Measurements from ENCODE around the gene AADAT. TPM values are rescaled to one million over a fixed set of nuclear protein-coding genes. Genes with fewer than 3 reads are reported as not detected.

The AADAT gene
- total RNA-seq (2014; rRNA removed), result 2.7 and 4.3 TPM in 2 replicates
- percentile 41 among the genes with signal in this experiment for Bru-seq, nascent RNA
- percentile 42 among the genes with signal in this experiment for BruChase-seq, experiment 1, labeled RNA remaining after a 6-hour chase
- BruChase-seq, experiment 2, labeled RNA remaining after a 2-hour chase, result percentile 41 among the genes with signal in this experiment
- long read RNA-seq, partial matches to known transcripts, result 0 of 5 reads
- long read RNA-seq, other reads (novel, unspliced or antisense), result 3 of 5 reads

DNA sequence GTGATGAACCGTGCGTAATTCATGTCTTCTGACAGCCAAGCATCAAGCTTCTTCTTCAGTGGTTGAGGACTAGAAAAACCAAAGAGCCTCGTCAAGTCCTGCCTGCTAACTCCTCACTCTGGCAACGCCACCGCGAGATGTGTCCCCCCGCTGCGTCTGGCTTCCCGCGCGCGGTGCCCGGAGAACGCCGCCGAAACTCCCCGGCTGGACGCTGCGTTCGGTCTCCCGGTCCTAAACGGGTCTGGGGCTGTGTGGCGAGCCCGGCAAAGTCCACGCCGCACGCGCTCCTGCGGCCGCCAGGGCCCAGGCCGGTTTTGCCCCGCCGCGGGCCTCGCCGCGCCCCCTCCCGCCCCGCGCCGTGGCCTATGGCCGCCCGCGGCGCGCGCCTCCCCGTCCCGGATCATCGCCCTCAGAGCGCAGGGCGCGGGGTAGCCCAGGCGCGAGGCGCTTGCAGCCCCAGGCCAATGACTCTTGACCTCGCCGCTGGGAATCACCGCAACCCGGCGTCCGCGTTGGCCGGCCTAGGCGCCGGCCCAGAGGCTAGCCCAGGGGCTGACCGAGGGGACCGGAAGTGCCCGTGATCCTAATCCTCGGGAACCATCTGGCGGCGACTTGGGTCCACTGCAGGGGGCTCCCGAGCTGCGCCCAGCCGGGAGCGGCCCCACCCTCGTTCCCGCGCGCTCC, at the start of gene AADAT:
TSS of gene AADAT (minus strand) at position 289 of the 684 bp plus-strand sequence. CDS start at position 23, 266 bp downstream.
- Histone ChIP-seq H3F3A (ENCODE audit: low read length, unreplicated experiment) (no peaks in the 10 kb centered on the region), H3K79me2 (ENCODE audit: low read length) (peaks cover 4% of the 10 kb centered on the region; the same call in 1 of the 2 replicates), H3K9me2 (replicated peaks; ENCODE audit: low read length) (no peaks in the 10 kb centered on the region), H3K9me3 (ENCODE audit: low read length) (no peaks in the 10 kb centered on the region), H3K27ac (ENCODE audit: low read length) (no peak within 1 kb of the TSS), H3K36me3 (ENCODE audit: low read depth, low read length) (no peaks in the 10 kb centered on the region), H3K4me1 (ENCODE audit: insufficient read depth, low read length) (peaks cover 7% of the 10 kb centered on the region; the same call in 1 of the 2 replicates), H3K4me3 (ENCODE audit: low read length) (peak within 1 kb of the TSS; percentile 86), H2AFZ (ENCODE audit: low read length) (peak within 1 kb of the TSS; percentile 99), H3K27me3 (ENCODE audit: low read length) (no peaks in the 10 kb centered on the region), H3K9ac (ENCODE audit: low read length) (peak within 1 kb of the TSS; percentile 67), H3K4me2 (ENCODE audit: low read length) (peak within 1 kb of the TSS; percentile 95), H4K20me1 (ENCODE audit: low read length) (no peaks in the 10 kb centered on the region)
- DNase-seq (peak; percentile 69), ATAC-seq (peak; percentile 82)
- POLR2A ChIA-PET (ENCODE audit: unreplicated experiment), result no interaction called here
- TF ChIP-seq EZH2phosphoT487 (IDR thresholded peaks at IDR 0.05; ENCODE audit: borderline replicate concordance, low read length) (no peak), CTCF (conservative IDR thresholded peaks at IDR 0.05; ENCODE audit: low read depth, low read length) (peak; percentile 55)
- intact Hi-C loops (cut with micrococcal nuclease), result no loop called here
- BruUV-seq (replicated peaks), result no TSS peak
- CTCF ChIA-PET, result no interaction called here

DNA sequence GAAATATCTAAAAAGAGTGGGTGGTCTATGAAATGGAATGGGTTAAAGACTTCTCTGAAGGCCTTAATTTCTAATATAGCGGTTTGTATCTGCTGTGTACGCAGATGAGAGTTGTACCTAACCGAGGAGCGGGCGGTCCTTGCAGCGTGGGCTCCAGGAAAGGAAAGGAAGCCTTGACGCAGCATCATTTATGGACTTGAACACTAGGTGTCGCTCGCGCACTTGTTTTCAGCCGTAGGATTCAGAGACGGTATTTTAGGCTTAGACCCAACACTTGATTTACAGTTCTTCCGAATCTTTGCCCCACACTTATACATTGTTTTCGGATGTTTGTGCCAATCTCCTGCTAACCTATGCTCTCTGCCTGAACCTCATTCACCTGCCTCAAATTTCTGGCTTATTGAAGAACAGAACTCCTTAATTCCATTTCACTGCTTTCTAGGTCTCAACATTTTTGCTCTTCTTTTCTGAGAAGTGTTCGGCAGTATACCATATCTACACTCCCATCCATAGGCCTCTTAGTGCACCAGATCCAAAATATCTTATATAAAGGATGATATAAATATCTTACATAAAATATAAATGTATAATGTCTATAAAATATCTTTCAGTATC, 48.9 kb upstream of the AADAT start:
- Histone ChIP-seq H3K9me2 (replicated peaks; ENCODE audit: low read length) (no peaks in the 10 kb centered on the region), H3K4me2 (ENCODE audit: low read length) (peak overlapping the region; percentile 36; the same call in 1 of the 2 replicates), H3K79me2 (ENCODE audit: low read length) (no peaks in the 10 kb centered on the region), H3K36me3 (ENCODE audit: low read depth, low read length) (no peaks in the 10 kb centered on the region), H3K9ac (ENCODE audit: low read length) (no peak overlapping the region), H3K27ac (ENCODE audit: low read length) (no peak overlapping the region), H3F3A (ENCODE audit: low read length, unreplicated experiment) (no peaks in the 10 kb centered on the region), H4K20me1 (ENCODE audit: low read length) (no peaks in the 10 kb centered on the region), H3K27me3 (ENCODE audit: low read length) (no peaks in the 10 kb centered on the region), H3K4me3 (ENCODE audit: low read length) (no peak overlapping the region), H3K4me1 (ENCODE audit: insufficient read depth, low read length) (peaks cover 4% of the 10 kb centered on the region; the same call in 1 of the 2 replicates), H2AFZ (ENCODE audit: low read length) (no peak overlapping the region), H3K9me3 (ENCODE audit: low read length) (no peaks in the 10 kb centered on the region)
- ATAC-seq (peak; percentile 81), DNase-seq (peak; percentile 82)
- ChIA-PET CTCF (no interaction called here), POLR2A (ENCODE audit: unreplicated experiment) (no interaction called here)
- intact Hi-C loops (cut with micrococcal nuclease), result loop anchor here (5.0 kb wide), 1 partner anchor 119 kb away; no protein-coding TSS in a partner anchor
- TF ChIP-seq CTCF (conservative IDR thresholded peaks at IDR 0.05; ENCODE audit: low read depth, low read length) (peak; percentile 73), EZH2phosphoT487 (IDR thresholded peaks at IDR 0.05; ENCODE audit: borderline replicate concordance, low read length) (no peak)
- BruUV-seq (replicated peaks), result no TSS peak

GRCh38 chr4:170137927-170138326, 48.2 kb upstream of the AADAT start:
- Histone ChIP-seq H3K27me3 (ENCODE audit: low read length) (no peaks in the 10 kb centered on the region), H3K9ac (ENCODE audit: low read length) (no peak overlapping the region), H4K20me1 (ENCODE audit: low read length) (no peaks in the 10 kb centered on the region), H3K4me3 (ENCODE audit: low read length) (no peak overlapping the region), H3K4me1 (ENCODE audit: insufficient read depth, low read length) (peaks cover 4% of the 10 kb centered on the region; the same call in 1 of the 2 replicates), H3K27ac (ENCODE audit: low read length) (no peak overlapping the region), H3F3A (ENCODE audit: low read length, unreplicated experiment) (no peaks in the 10 kb centered on the region), H2AFZ (ENCODE audit: low read length) (no peak overlapping the region), H3K4me2 (ENCODE audit: low read length) (no peak overlapping the region), H3K9me2 (replicated peaks; ENCODE audit: low read length) (no peaks in the 10 kb centered on the region), H3K79me2 (ENCODE audit: low read length) (no peaks in the 10 kb centered on the region), H3K36me3 (ENCODE audit: low read depth, low read length) (no peaks in the 10 kb centered on the region), H3K9me3 (ENCODE audit: low read length) (no peaks in the 10 kb centered on the region)
- CTCF ChIA-PET, result no interaction called here
- DNase-seq, result no peak
- TF ChIP-seq EZH2 (IDR thresholded peaks at IDR 0.05; ENCODE audit: low read length, unreplicated experiment) (no peak), CTCF (conservative IDR thresholded peaks at IDR 0.05; ENCODE audit: low read depth, low read length) (no peak)
- no TSS peak for BruUV-seq (replicated peaks)
- intact Hi-C loops (cut with micrococcal nuclease), result loop anchor here (5.0 kb wide), 1 partner anchor 119 kb away; no protein-coding TSS in a partner anchor
- POLR2A ChIA-PET (ENCODE audit: unreplicated experiment), result no interaction called here
- ATAC-seq, result no peak

Measured in PC-3 (cell line).